HL-60 (cell line): ENCODE data around the gene GNA14.

ENCODE experiments used
- DNase-seq, 2 experiments: peaks; one replicate each; pipeline ENCODE4 v3.0.0-alpha.2; 2010 to 2020; ENCODE audit warnings: low read depth in 1 of 2, low spot score in 1 of 2
- H3K27ac ChIP-seq: fragments of 250-450 bp; sonication (Bioruptor Pico); replicated peaks from 2 replicates; pipeline ENCODE4 v1.5.1; 2020; ENCODE audit warnings: mild to moderate bottlenecking, moderate library complexity
- H3K27me3 ChIP-seq: fragments of 250-450 bp; sonication (Bioruptor Pico); 2 replicates; pipeline ENCODE4 v1.5.1; 2021; ENCODE audit warnings: mild to moderate bottlenecking, moderate library complexity; ENCODE audit not compliant: insufficient read depth, poor library complexity, severe bottlenecking
- H3K4me3 ChIP-seq: replicated peaks from 2 replicates; pipeline ENCODE4 v1.5.1; 2011; ENCODE audit warnings: mild to moderate bottlenecking, control low read depth, low read length; ENCODE audit not compliant: insufficient read depth
- CTCF ChIP-seq: IDR thresholded peaks from one replicate; pipeline ENCODE4 v1.5.1; 2011; ENCODE audit warnings: low read length, control low read depth, inconsistent platforms; ENCODE audit not compliant: insufficient read depth
- GABPA ChIP-seq: IDR thresholded peaks from 2 replicates; pipeline ENCODE4 v1.6.1; 2012; ENCODE audit warnings: low read depth
- POLR2AphosphoS5 ChIP-seq: IDR thresholded peaks from 2 replicates; pipeline ENCODE4 v1.6.1; 2012; ENCODE audit warnings: low read depth
- REST ChIP-seq: IDR thresholded peaks from 2 replicates; pipeline ENCODE4 v1.6.1; 2012; ENCODE audit warnings: low read depth; ENCODE audit not compliant: insufficient replicate concordance
- SPI1 ChIP-seq: IDR thresholded peaks from 2 replicates; pipeline ENCODE4 v1.6.1; 2012; ENCODE audit warnings: low read depth, mild to moderate bottlenecking, borderline replicate concordance

GNA14 gene

GRCh38 chr9:77543131-77543822 is 104.8 kb downstream of the GNA14 start:
- no peak for TF ChIP-seq POLR2AphosphoS5
- TF ChIP-seq CTCF, result no peak
- TF ChIP-seq SPI1, result no peak
- TF ChIP-seq GABPA, result no peak
- no peak for TF ChIP-seq REST
- no peak for DNase-seq
- Histone ChIP-seq H3K27ac (no peak overlapping the region), H3K27me3 (peaks cover 3% of the 10 kb centered on the region), H3K4me3 (no peak overlapping the region)

GRCh38 chr9:77541600-77541999 is 106.5 kb downstream of the GNA14 start:
- Histone ChIP-seq H3K27me3 (no peaks in the 10 kb centered on the region), H3K27ac (no peak overlapping the region), H3K4me3 (no peak overlapping the region)
- DNase-seq, result no peak
- no peak for TF ChIP-seq POLR2AphosphoS5
- no peak for TF ChIP-seq REST
- no peak for TF ChIP-seq GABPA
- TF ChIP-seq CTCF, result no peak
- TF ChIP-seq SPI1, result no peak

- Histone ChIP-seq H3K4me3 (no peak overlapping the region), H3K27ac (no peak overlapping the region), H3K27me3 (no peaks in the 10 kb centered on the region)
- TF ChIP-seq REST (no peak), POLR2AphosphoS5 (no peak), CTCF (no peak), GABPA (no peak), SPI1 (no peak)
- no peak for DNase-seq
Observed at GRCh38 chr9:77541055-77541454, 107.1 kb downstream of the GNA14 start.
